SK-N-SH treated with all-trans-retinoic acid at 6 μM for 48 hours (cell line): ENCODE results near the gene CORO2A.

Experiments
- ATAC-seq: fragments of 200-7000 bp; cut with Tn5 transposase; 3 replicates; pipeline ENCODE4 v1.9.1; 2020; ENCODE audit warnings: mild to moderate bottlenecking, moderate library complexity
- ARNTL ChIP-seq: fragments of 450-650 bp; formaldehyde crosslinking; IDR thresholded peaks from 2 replicates; pipeline ENCODE4 v1.5.0; 2020; ENCODE audit warnings: low read depth, mild to moderate bottlenecking, moderate library complexity, borderline replicate concordance
- ESRRG ChIP-seq: fragments of 250-450 bp; sonication (Bioruptor Pico); IDR thresholded peaks from 2 replicates; pipeline ENCODE4 v1.6.1; 2021; ENCODE audit warnings: mild to moderate bottlenecking
- GLIS3 ChIP-seq: fragments of 250-450 bp; sonication (Bioruptor Pico); IDR thresholded peaks from 2 replicates; pipeline ENCODE4 v1.5.0; 2020; ENCODE audit warnings: mild to moderate bottlenecking, moderate library complexity
- ISL1 ChIP-seq: fragments of 250-450 bp; sonication (Bioruptor Pico); IDR thresholded peaks from 2 replicates; pipeline ENCODE4 v2.1.2; 2022; ENCODE audit warnings: mild to moderate bottlenecking, moderate library complexity
- OSR1 ChIP-seq: fragments of 250-450 bp; sonication (Bioruptor Pico); IDR thresholded peaks from 2 replicates; pipeline ENCODE4 v1.8.0; 2022; ENCODE audit warnings: moderate library complexity, mild to moderate bottlenecking, inconsistent platforms
- PPARA ChIP-seq: fragments of 250-450 bp; sonication (Bioruptor Pico); IDR thresholded peaks from 2 replicates; pipeline ENCODE4 v1.5.0; 2020; ENCODE audit warnings: mild to moderate bottlenecking, borderline replicate concordance
- RARB ChIP-seq: fragments of 250-450 bp; sonication (Bioruptor Pico); IDR thresholded peaks from 2 replicates; pipeline ENCODE4 v1.8.0; 2021; ENCODE audit warnings: mild to moderate bottlenecking, moderate library complexity
- SNAI2 ChIP-seq: fragments of 250-450 bp; sonication (Bioruptor Pico); IDR thresholded peaks from 2 replicates; pipeline ENCODE4 v1.5.0; 2020; ENCODE audit warnings: mild to moderate bottlenecking, moderate library complexity
- TCF4 ChIP-seq: fragments of 250-450 bp; sonication (Bioruptor Pico); IDR thresholded peaks from 2 replicates; pipeline ENCODE4 v1.8.0; 2021; ENCODE audit warnings: mild to moderate bottlenecking, moderate library complexity, borderline replicate concordance
- TOX ChIP-seq: fragments of 250-450 bp; sonication (Bioruptor Pico); IDR thresholded peaks from 2 replicates; pipeline ENCODE4 v1.8.0; 2021; ENCODE audit warnings: mild to moderate bottlenecking, moderate library complexity, borderline replicate concordance
- ZC3H10 ChIP-seq: fragments of 250-450 bp; sonication (Bioruptor Pico); IDR thresholded peaks from 2 replicates; pipeline ENCODE4 v1.5.1; 2021; ENCODE audit warnings: mild to moderate bottlenecking, moderate library complexity
- ZFP3 ChIP-seq: fragments of 250-450 bp; sonication (Bioruptor Pico); IDR thresholded peaks from 2 replicates; pipeline ENCODE4 v1.5.0; 2020; ENCODE audit warnings: mild to moderate bottlenecking, moderate library complexity
- ZFP30 ChIP-seq: fragments of 450-650 bp; formaldehyde crosslinking; IDR thresholded peaks from 2 replicates; pipeline ENCODE4 v1.5.0; 2022; ENCODE audit warnings: mild to moderate bottlenecking, moderate library complexity
- ZNF565 ChIP-seq: fragments of 450-650 bp; formaldehyde crosslinking; conservative IDR thresholded peaks from 2 replicates; pipeline ENCODE4 v1.5.0; 2020; ENCODE audit warnings: low read depth, mild to moderate bottlenecking, moderate library complexity
- ZNF70 ChIP-seq: fragments of 450-650 bp; formaldehyde crosslinking; IDR thresholded peaks from 2 replicates; pipeline ENCODE4 v1.5.0; 2020; ENCODE audit warnings: mild to moderate bottlenecking, moderate library complexity
- ZNF8 ChIP-seq: fragments of 450-650 bp; formaldehyde crosslinking; IDR thresholded peaks from 2 replicates; pipeline ENCODE4 v1.5.0; 2020; ENCODE audit warnings: mild to moderate bottlenecking, moderate library complexity
- TF ChIP-seq, protein P1 (sequence below): fragments of 250-450 bp; sonication (Bioruptor Pico); IDR thresholded peaks from 2 replicates; pipeline ENCODE4 v1.5.1; 2021; ENCODE audit warnings: mild to moderate bottlenecking, moderate library complexity
- TF ChIP-seq, protein P2 (sequence below): fragments of 250-450 bp; sonication (Bioruptor Pico); IDR thresholded peaks from 2 replicates; pipeline ENCODE4 v1.5.1; 2020; ENCODE audit warnings: low read depth, mild to moderate bottlenecking, moderate library complexity
- TF ChIP-seq, protein P3 (sequence below): fragments of 250-450 bp; sonication (Bioruptor Pico); IDR thresholded peaks from 2 replicates; pipeline ENCODE4 v1.8.0; 2020; ENCODE audit warnings: mild to moderate bottlenecking, moderate library complexity, borderline replicate concordance
- TF ChIP-seq, protein P4 (sequence below): fragments of 250-450 bp; sonication (Bioruptor Pico); IDR thresholded peaks from 2 replicates; pipeline ENCODE4 v1.5.0; 2020; ENCODE audit warnings: mild to moderate bottlenecking, moderate library complexity
- TF ChIP-seq, protein P5 (sequence below): fragments of 250-450 bp; sonication (Bioruptor Pico); IDR thresholded peaks from 2 replicates; pipeline ENCODE4 v1.8.0; 2021; ENCODE audit warnings: low read depth, mild to moderate bottlenecking, moderate library complexity, borderline replicate concordance

Gene CORO2A

DNA sequence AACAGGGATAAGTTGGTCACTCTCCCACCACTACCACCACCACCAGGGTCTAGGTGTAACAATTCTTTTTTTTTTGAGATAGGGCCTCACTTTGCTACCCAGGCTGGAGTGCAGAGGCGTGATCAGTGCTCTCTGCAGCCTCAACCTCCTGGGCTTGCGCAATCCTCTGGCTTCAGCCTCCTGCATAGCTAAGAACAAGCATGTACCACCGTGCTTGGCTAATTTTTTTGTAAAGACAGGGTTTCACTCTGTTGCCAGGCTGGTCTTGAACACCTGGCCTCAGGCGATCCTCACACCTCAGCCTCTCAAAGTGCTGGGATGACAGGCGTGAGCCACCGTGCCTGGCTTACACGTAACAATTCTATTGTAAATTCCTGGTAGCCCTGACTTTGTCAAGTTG lies 27.5 kb downstream of the CORO2A start:
- TF ChIP-seq, protein P1, sequence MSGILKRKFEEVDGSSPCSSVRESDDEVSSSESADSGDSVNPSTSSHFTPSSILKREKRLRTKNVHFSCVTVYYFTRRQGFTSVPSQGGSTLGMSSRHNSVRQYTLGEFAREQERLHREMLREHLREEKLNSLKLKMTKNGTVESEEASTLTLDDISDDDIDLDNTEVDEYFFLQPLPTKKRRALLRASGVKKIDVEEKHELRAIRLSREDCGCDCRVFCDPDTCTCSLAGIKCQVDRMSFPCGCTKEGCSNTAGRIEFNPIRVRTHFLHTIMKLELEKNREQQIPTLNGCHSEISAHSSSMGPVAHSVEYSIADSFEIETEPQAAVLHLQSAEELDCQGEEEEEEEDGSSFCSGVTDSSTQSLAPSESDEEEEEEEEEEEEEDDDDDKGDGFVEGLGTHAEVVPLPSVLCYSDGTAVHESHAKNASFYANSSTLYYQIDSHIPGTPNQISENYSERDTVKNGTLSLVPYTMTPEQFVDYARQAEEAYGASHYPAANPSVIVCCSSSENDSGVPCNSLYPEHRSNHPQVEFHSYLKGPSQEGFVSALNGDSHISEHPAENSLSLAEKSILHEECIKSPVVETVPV (CRISPR knock-in tag), result no peak
- TF ChIP-seq, protein P2, sequence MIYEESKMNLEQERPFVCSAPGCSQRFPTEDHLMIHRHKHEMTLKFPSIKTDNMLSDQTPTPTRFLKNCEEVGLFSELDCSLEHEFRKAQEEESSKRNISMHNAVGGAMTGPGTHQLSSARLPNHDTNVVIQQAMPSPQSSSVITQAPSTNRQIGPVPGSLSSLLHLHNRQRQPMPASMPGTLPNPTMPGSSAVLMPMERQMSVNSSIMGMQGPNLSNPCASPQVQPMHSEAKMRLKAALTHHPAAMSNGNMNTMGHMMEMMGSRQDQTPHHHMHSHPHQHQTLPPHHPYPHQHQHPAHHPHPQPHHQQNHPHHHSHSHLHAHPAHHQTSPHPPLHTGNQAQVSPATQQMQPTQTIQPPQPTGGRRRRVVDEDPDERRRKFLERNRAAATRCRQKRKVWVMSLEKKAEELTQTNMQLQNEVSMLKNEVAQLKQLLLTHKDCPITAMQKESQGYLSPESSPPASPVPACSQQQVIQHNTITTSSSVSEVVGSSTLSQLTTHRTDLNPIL (CRISPR knock-in tag), result no peak
- no peak for TF ChIP-seq PPARA (CRISPR knock-in tag)
- no peak for TF ChIP-seq RARB (CRISPR knock-in tag)
- TF ChIP-seq TCF4 (CRISPR knock-in tag), result no peak
- no peak for TF ChIP-seq SNAI2 (CRISPR knock-in tag)
- TF ChIP-seq ISL1, result no peak
- no peak for TF ChIP-seq ARNTL (CRISPR knock-in tag)
- TF ChIP-seq GLIS3, result no peak
- ATAC-seq, result no peak

DNA sequence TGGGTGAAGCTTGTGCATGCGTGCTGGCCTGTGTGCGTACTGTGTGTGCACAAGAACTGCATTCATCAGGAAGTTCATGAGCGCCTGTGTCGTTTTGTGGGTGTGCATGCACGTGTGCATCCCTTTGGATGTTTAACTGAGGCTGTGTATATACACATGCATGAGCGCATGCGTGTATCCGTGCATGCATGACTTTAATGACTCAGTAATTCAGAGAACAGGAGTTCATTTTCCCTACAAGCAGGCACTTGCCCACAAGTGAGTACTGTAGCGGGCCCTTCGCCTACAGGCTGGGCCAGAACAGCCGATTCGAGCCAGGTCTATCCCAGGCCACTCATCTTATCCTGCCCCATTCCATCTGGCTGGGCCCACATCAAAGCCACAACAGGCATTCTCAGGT lies 29.8 kb downstream of the CORO2A start:
- no peak for ATAC-seq

DNA sequence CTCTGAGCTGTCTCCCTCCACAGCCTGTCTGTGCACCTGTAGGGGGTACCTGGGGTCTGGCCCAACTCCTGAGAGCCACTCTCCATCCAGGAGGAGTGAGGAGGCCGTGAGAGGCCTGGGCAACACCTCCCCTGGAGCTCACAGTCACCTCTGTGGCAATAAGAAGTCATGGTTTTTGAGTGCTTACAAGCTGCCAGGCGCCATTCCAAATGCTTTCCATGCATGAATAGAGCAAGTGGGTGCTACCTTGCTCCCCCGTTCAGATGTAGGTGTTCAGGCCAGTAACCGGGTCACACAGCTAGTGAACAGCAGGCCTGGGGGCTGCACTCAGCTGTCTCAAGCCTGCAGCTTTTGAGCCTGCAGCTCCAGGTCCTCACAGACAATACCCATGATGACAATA lies 30.6 kb downstream of the CORO2A start:
- ATAC-seq, result no peak
- TF ChIP-seq ZC3H10 (CRISPR knock-in tag), result no peak
- no peak for TF ChIP-seq ZNF565 (CRISPR knock-in tag)
- TF ChIP-seq, protein P1 (CRISPR knock-in tag), result no peak
- TF ChIP-seq PPARA (CRISPR knock-in tag), result no peak
- TF ChIP-seq GLIS3, result no peak
- TF ChIP-seq, protein P3, sequence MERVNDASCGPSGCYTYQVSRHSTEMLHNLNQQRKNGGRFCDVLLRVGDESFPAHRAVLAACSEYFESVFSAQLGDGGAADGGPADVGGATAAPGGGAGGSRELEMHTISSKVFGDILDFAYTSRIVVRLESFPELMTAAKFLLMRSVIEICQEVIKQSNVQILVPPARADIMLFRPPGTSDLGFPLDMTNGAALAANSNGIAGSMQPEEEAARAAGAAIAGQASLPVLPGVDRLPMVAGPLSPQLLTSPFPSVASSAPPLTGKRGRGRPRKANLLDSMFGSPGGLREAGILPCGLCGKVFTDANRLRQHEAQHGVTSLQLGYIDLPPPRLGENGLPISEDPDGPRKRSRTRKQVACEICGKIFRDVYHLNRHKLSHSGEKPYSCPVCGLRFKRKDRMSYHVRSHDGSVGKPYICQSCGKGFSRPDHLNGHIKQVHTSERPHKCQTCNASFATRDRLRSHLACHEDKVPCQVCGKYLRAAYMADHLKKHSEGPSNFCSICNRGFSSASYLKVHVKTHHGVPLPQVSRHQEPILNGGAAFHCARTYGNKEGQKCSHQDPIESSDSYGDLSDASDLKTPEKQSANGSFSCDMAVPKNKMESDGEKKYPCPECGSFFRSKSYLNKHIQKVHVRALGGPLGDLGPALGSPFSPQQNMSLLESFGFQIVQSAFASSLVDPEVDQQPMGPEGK, result no peak
- TF ChIP-seq TOX (CRISPR knock-in tag), result no peak
- TF ChIP-seq, protein P4, sequence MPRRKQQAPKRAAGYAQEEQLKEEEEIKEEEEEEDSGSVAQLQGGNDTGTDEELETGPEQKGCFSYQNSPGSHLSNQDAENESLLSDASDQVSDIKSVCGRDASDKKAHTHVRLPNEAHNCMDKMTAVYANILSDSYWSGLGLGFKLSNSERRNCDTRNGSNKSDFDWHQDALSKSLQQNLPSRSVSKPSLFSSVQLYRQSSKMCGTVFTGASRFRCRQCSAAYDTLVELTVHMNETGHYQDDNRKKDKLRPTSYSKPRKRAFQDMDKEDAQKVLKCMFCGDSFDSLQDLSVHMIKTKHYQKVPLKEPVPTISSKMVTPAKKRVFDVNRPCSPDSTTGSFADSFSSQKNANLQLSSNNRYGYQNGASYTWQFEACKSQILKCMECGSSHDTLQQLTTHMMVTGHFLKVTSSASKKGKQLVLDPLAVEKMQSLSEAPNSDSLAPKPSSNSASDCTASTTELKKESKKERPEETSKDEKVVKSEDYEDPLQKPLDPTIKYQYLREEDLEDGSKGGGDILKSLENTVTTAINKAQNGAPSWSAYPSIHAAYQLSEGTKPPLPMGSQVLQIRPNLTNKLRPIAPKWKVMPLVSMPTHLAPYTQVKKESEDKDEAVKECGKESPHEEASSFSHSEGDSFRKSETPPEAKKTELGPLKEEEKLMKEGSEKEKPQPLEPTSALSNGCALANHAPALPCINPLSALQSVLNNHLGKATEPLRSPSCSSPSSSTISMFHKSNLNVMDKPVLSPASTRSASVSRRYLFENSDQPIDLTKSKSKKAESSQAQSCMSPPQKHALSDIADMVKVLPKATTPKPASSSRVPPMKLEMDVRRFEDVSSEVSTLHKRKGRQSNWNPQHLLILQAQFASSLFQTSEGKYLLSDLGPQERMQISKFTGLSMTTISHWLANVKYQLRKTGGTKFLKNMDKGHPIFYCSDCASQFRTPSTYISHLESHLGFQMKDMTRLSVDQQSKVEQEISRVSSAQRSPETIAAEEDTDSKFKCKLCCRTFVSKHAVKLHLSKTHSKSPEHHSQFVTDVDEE (CRISPR knock-in tag), result no peak
- TF ChIP-seq TCF4 (CRISPR knock-in tag), result no peak
- no peak for TF ChIP-seq ZFP3 (CRISPR knock-in tag)
- TF ChIP-seq OSR1 (CRISPR knock-in tag), result no peak

More for the DNA sequence above, 29.8 kb downstream of the CORO2A start:
- TF ChIP-seq ZFP30 (CRISPR knock-in tag) (no peak), SNAI2 (CRISPR knock-in tag) (no peak), ESRRG (CRISPR knock-in tag) (no peak), ARNTL (CRISPR knock-in tag) (no peak), RARB (CRISPR knock-in tag) (no peak), ZNF565 (CRISPR knock-in tag) (no peak), ZNF8 (CRISPR knock-in tag) (no peak), ZC3H10 (CRISPR knock-in tag) (no peak), ZNF70 (no peak), PPARA (CRISPR knock-in tag) (no peak)
- TF ChIP-seq, protein P5, sequence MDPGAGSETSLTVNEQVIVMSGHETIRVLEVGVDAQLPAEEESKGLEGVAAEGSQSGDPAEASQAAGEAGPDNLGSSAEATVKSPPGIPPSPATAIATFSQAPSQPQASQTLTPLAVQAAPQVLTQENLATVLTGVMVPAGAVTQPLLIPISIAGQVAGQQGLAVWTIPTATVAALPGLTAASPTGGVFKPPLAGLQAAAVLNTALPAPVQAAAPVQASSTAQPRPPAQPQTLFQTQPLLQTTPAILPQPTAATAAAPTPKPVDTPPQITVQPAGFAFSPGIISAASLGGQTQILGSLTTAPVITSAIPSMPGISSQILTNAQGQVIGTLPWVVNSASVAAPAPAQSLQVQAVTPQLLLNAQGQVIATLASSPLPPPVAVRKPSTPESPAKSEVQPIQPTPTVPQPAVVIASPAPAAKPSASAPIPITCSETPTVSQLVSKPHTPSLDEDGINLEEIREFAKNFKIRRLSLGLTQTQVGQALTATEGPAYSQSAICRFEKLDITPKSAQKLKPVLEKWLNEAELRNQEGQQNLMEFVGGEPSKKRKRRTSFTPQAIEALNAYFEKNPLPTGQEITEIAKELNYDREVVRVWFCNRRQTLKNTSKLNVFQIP (CRISPR knock-in tag), result no peak
- TF ChIP-seq, protein P2 (CRISPR knock-in tag), result no peak
- TF ChIP-seq, protein P1 (CRISPR knock-in tag), result no peak
